ENCODE data around the gene B4GALT4. TPM values are rescaled to one million over a fixed set of nuclear protein-coding genes. Genes with fewer than 3 reads are reported as not detected.
"Not testable (repeated sequence)": the region's sequence is repeated elsewhere in the genome, so short reads cannot be mapped to it uniquely, and the experiment has no call there.

B4GALT4 gene
- total RNA-seq, 1 experiment from 2014 or later, result 46.5 TPM

DNA sequence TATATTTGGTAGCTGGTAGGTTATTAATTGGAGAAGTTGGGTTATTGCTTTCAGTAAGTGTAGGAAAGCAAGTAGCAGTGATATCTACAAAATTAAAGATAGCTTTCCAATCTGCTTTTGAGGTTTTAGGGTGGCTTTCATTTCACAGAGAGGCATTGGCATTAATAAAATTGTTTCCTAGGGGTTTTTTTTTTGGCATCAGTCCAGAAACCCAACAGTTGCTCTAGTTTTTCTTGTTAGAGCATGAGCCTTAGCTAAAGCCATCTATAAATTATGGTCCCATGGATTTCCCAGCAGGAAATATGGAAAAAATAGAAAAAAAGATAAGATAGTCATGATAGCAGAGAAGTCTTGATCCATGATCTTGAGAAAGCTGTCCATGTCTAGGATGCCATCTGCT, 3.0 kb upstream of the B4GALT4 start:
- no peaks in the 10 kb centered on the region for H3K9me3 ChIP-seq (ENCODE audit: control insufficient read depth, low read depth, low read length)
- H4K20me1 ChIP-seq (ENCODE audit: control insufficient read depth, insufficient read depth, insufficient read length), result no peaks in the 10 kb centered on the region
- TF ChIP-seq, protein P1, sequence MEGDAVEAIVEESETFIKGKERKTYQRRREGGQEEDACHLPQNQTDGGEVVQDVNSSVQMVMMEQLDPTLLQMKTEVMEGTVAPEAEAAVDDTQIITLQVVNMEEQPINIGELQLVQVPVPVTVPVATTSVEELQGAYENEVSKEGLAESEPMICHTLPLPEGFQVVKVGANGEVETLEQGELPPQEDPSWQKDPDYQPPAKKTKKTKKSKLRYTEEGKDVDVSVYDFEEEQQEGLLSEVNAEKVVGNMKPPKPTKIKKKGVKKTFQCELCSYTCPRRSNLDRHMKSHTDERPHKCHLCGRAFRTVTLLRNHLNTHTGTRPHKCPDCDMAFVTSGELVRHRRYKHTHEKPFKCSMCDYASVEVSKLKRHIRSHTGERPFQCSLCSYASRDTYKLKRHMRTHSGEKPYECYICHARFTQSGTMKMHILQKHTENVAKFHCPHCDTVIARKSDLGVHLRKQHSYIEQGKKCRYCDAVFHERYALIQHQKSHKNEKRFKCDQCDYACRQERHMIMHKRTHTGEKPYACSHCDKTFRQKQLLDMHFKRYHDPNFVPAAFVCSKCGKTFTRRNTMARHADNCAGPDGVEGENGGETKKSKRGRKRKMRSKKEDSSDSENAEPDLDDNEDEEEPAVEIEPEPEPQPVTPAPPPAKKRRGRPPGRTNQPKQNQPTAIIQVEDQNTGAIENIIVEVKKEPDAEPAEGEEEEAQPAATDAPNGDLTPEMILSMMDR (conservative IDR thresholded peaks at IDR 0.05), result no peak
- H2BK20ac ChIP-seq (ENCODE audit: low read depth, low read length, poor library complexity, severe bottlenecking), result no peak overlapping the region
- H3K9ac ChIP-seq (ENCODE audit: extremely low read depth, insufficient read length, low read length), result no peak overlapping the region
- H3K79me1 ChIP-seq (ENCODE audit: insufficient read depth, low read depth, low read length, poor library complexity, severe bottlenecking), result no peaks in the 10 kb centered on the region
- Mint-ChIP-seq H3K9me3 (peaks cover 18 to 19% of the 10 kb centered on the region in 2 experiments), H3K4me3 (no peak overlapping the region), H3K36me3 (ENCODE audit: insufficient read depth in 1 of 3, low read depth in 3 of 3) (peaks cover 0 to 23% (median 7%) of the 10 kb centered on the region in 3 experiments; a peak in 4 of 7 replicates), H3K27me3 (ENCODE audit: low read depth) (no peaks in the 10 kb centered on the region; the same call in 1 of the 2 replicates), H3K4me1 (peaks cover 28 to 33% of the 10 kb centered on the region in 2 experiments), H3K27ac (no peak overlapping the region)
- no peak overlapping the region for H4K8ac ChIP-seq (replicated peaks; ENCODE audit: insufficient read length, low read depth, low read length)
- H3K23me2 ChIP-seq (ENCODE audit: insufficient read length, low read depth, low read length, poor library complexity, severe bottlenecking), result peaks cover 8% of the 10 kb centered on the region
- DNase-seq, result no peak
- no peaks in the 10 kb centered on the region for H3K4me1 ChIP-seq (ENCODE audit: insufficient read depth, low read length)
- no peak overlapping the region for H4K91ac ChIP-seq (ENCODE audit: insufficient read length, low read depth, low read length)
- no peak overlapping the region for H2AK5ac ChIP-seq (ENCODE audit: insufficient read length, low read length)
- H3K14ac ChIP-seq (ENCODE audit: insufficient read depth, low read length), result no peak overlapping the region
- no peak overlapping the region for H2BK120ac ChIP-seq (ENCODE audit: low read depth, low read length, poor library complexity, severe bottlenecking)
- H3K4ac ChIP-seq (ENCODE audit: low read depth, low read length), result no peak overlapping the region
- H2AFZ ChIP-seq (ENCODE audit: low read length), result no peak overlapping the region
- no peak overlapping the region for H2BK5ac ChIP-seq (ENCODE audit: insufficient read length, low read length)
- H2BK12ac ChIP-seq (ENCODE audit: insufficient read length, low read depth, low read length), result no peak overlapping the region
- H3K27me3 ChIP-seq (ENCODE audit: insufficient read depth, low read length), result no peaks in the 10 kb centered on the region
- H3K79me2 ChIP-seq (ENCODE audit: insufficient read depth, low read length), result peaks cover 13% of the 10 kb centered on the region; the same call in 1 of the 2 replicates
- no peak overlapping the region for H3K27ac ChIP-seq (ENCODE audit: insufficient read length, low read depth, low read length)
- H2BK15ac ChIP-seq (ENCODE audit: low read depth, low read length), result no peak overlapping the region
- no peak overlapping the region for H3K18ac ChIP-seq (ENCODE audit: insufficient read length, low read depth, low read length)
- H3K56ac ChIP-seq (ENCODE audit: insufficient read length, low read depth, low read length), result no peak overlapping the region
- no peak overlapping the region for H3K23ac ChIP-seq (ENCODE audit: insufficient read length, low read depth, low read length)
- H3T11ph ChIP-seq (ENCODE audit: low read length), result no peak overlapping the region
- no peak overlapping the region for H4K5ac ChIP-seq (ENCODE audit: insufficient read length, low read depth, low read length)
- H3K4me2 ChIP-seq (ENCODE audit: insufficient read depth, insufficient read length, low read length), result no peak overlapping the region

- H3K27me3 ChIP-seq (ENCODE audit: insufficient read depth, low read length); H3K23ac ChIP-seq (ENCODE audit: insufficient read length, low read depth, low read length); DNase-seq; H3K27ac ChIP-seq (ENCODE audit: insufficient read length, low read depth, low read length); H3K23me2 ChIP-seq (ENCODE audit: insufficient read length, low read depth, low read length, poor library complexity, severe bottlenecking); H3K27me3 Mint-ChIP-seq (ENCODE audit: low read depth); H3K18ac ChIP-seq (ENCODE audit: insufficient read length, low read depth, low read length); H2AFZ ChIP-seq (ENCODE audit: low read length); H2BK5ac ChIP-seq (ENCODE audit: insufficient read length, low read length); H4K8ac ChIP-seq (replicated peaks; ENCODE audit: insufficient read length, low read depth, low read length); H3K27ac Mint-ChIP-seq; H2AK5ac ChIP-seq (ENCODE audit: insufficient read length, low read length); H3K4me3 Mint-ChIP-seq; H3K9me3 ChIP-seq (ENCODE audit: control insufficient read depth, low read depth, low read length); H3K4me2 ChIP-seq (ENCODE audit: insufficient read depth, insufficient read length, low read length); H3K4ac ChIP-seq (ENCODE audit: low read depth, low read length); H2BK120ac ChIP-seq (ENCODE audit: low read depth, low read length, poor library complexity, severe bottlenecking); H2BK12ac ChIP-seq (ENCODE audit: insufficient read length, low read depth, low read length); H3K9ac ChIP-seq (ENCODE audit: extremely low read depth, insufficient read length, low read length); H3K56ac ChIP-seq (ENCODE audit: insufficient read length, low read depth, low read length); H4K91ac ChIP-seq (ENCODE audit: insufficient read length, low read depth, low read length); H2BK15ac ChIP-seq (ENCODE audit: low read depth, low read length); H2BK20ac ChIP-seq (ENCODE audit: low read depth, low read length, poor library complexity, severe bottlenecking); H3K4me1 ChIP-seq (ENCODE audit: insufficient read depth, low read length); H4K5ac ChIP-seq (ENCODE audit: insufficient read length, low read depth, low read length); H3T11ph ChIP-seq (ENCODE audit: low read length); H3K79me1 ChIP-seq (ENCODE audit: insufficient read depth, low read depth, low read length, poor library complexity, severe bottlenecking); H4K20me1 ChIP-seq (ENCODE audit: control insufficient read depth, insufficient read depth, insufficient read length); H3K14ac ChIP-seq (ENCODE audit: insufficient read depth, low read length): not testable (repeated sequence)
- Mint-ChIP-seq H3K4me1 (peaks cover 28 to 33% of the 10 kb centered on the region in 2 experiments), H3K36me3 (ENCODE audit: insufficient read depth in 1 of 3, low read depth in 3 of 3) (peaks cover 0 to 18% (median 7%) of the 10 kb centered on the region in 3 experiments; a peak in 4 of 7 replicates), H3K9me3 (peaks cover 15 to 16% of the 10 kb centered on the region in 2 experiments)
- WGBS (ENCODE audit: extremely low coverage, insufficient read length, low lambda C conversion rate), result no CpG with 5 or more reads among the region's 7 CpGs
- H3K79me2 ChIP-seq (ENCODE audit: insufficient read depth, low read length), result peaks cover 15% of the 10 kb centered on the region; the same call in 1 of the 2 replicates
Measured at GRCh38 chr3:119243058-119243529, 2.4 kb upstream of the B4GALT4 start.
